ENCODE measurements around the gene PCDHA6. TPM values are rescaled to one million over a fixed set of nuclear protein-coding genes. Genes with fewer than 3 reads are reported as not detected.
"Not testable (repeated sequence)": the region's sequence is repeated elsewhere in the genome, so short reads cannot be mapped to it uniquely, and the experiment has no call there.

Gene PCDHA6, protein sequence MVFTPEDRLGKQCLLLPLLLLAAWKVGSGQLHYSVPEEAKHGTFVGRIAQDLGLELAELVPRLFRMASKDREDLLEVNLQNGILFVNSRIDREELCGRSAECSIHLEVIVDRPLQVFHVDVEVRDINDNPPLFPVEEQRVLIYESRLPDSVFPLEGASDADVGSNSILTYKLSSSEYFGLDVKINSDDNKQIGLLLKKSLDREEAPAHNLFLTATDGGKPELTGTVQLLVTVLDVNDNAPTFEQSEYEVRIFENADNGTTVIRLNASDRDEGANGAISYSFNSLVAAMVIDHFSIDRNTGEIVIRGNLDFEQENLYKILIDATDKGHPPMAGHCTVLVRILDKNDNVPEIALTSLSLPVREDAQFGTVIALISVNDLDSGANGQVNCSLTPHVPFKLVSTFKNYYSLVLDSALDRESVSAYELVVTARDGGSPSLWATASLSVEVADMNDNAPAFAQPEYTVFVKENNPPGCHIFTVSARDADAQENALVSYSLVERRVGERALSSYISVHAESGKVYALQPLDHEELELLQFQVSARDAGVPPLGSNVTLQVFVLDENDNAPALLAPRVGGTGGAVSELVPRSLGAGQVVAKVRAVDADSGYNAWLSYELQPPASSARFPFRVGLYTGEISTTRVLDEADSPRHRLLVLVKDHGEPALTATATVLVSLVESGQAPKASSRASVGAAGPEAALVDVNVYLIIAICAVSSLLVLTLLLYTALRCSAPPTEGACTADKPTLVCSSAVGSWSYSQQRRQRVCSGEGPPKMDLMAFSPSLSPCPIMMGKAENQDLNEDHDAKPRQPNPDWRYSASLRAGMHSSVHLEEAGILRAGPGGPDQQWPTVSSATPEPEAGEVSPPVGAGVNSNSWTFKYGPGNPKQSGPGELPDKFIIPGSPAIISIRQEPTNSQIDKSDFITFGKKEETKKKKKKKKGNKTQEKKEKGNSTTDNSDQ
- polyA plus RNA-seq (2013, experiment 1 of 2; ENCODE audit: insufficient read length) = not detected
- 0.10 TPM for polyA plus RNA-seq (2013, experiment 2 of 2; ENCODE audit: insufficient read length)

GRCh38 chr5:140827704-140828361, at the start of gene PCDHA6:
PCDHA6 (plus strand) TSS chr5:140827960; CDS start chr5:140828092, 132 bp downstream.
- no peak for DNase-seq

DNA sequence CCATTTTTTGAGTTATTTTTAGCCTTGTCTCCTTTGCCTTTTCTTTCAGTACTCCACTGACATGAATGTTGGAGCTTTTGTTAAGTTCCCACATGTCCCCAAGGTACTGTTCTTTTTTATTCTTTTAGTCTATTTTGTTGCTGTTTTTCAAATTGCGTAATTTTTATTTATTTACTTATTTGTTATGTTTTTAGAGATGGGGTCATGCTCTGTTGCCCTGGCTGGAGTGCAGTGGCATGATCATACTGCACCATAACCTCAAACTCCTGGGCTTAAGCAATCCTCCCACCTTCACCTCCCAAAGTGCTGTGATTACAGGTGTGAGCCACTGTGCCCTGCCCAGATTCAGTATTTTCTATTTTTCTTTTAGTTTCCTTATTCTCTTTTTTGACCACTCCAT, 47.2 kb upstream of the PCDHA6 start:
- DNase-seq = no peak

GRCh38 chr5:140785905-140786686, 41.7 kb upstream of the PCDHA6 start, which contains the start of gene PCDHA1:
PCDHA1 (plus strand) TSS chr5:140786140.
- no peak for DNase-seq

GRCh38 chr5:140787422-140787821, 40.3 kb upstream of the PCDHA6 start:
- DNase-seq = not testable (repeated sequence)

- not testable (repeated sequence) for DNase-seq
Observed at GRCh38 chr5:140787849-140788504, 39.8 kb upstream of the PCDHA6 start.

GRCh38 chr5:140791089-140791488, 36.7 kb upstream of the PCDHA6 start:
- DNase-seq = no peak

GRCh38 chr5:140794595-140795258, 33.0 kb upstream of the PCDHA6 start, which contains the start of gene PCDHA2:
PCDHA2 (plus strand) TSS chr5:140794852.
- no peak for DNase-seq

DNA sequence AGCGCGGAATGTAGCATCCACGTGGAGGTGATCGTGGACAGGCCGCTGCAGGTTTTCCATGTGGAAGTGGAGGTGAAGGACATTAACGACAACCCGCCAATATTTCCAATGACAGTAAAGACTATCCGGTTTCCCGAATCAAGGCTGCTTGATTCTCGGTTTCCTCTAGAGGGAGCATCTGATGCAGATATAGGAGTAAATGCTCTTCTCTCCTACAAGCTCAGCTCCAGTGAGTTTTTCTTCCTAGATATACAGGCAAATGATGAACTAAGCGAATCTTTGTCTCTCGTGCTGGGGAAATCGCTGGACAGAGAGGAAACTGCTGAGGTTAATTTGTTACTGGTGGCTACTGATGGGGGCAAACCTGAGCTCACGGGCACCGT, 32.5 kb upstream of the PCDHA6 start:
- no peak for DNase-seq

GRCh38 chr5:140796072-140796717, 31.6 kb upstream of the PCDHA6 start:
- DNase-seq = not testable (repeated sequence)

DNA sequence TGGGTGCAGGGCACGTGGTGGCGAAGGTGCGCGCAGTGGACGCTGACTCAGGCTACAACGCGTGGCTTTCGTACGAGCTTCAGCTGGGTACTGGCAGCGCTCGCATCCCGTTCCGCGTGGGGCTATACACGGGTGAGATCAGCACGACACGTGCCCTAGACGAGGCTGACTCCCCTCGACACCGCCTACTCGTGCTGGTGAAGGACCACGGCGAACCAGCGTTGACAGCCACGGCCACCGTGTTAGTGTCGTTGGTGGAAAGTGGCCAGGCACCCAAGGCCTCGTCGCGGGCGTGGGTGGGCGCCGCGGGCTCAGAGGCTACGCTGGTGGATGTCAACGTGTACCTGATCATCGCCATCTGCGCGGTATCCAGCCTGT, 31.1 kb upstream of the PCDHA6 start:
- no peak for DNase-seq

DNA sequence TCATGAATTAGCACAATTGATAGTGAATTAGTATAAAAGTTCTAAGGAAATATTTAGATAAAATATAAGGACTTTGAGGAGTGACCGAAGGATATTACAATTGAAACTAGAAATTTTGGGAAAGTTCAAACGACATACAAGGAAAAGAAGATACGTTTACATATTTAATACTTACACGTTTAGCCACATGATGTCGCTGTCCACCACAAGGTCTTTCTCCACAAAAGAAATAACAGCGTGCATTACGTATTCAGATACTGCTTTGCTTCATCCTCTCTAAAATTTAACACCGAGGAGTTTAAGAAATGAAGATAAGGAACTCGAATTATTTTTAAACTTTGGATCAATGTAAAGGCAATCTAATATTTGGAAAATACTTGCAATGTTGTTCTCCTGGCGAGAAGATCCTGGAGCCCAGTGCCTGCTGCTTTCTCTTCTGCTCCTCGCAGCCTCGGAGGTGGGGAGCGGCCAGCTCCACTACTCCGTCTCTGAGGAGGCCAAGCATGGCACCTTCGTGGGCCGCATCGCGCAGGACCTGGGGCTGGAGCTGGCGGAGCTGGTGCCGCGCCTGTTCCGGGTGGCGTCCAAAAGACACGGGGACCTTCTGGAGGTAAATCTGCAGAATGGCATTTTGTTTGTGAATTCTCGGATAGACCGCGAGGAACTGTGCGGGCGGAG, 26.8 kb upstream of the PCDHA6 start, which contains the start of gene PCDHA3:
Gene PCDHA3, plus strand, starts transcription at position 242 of the 678 bp plus-strand sequence.
- DNase-seq = no peak

- DNase-seq = no peak
Observed at GRCh38 chr5:140801494-140801841, 26.3 kb upstream of the PCDHA6 start.

- not testable (repeated sequence) for DNase-seq
Observed at GRCh38 chr5:140802381-140802780, 25.4 kb upstream of the PCDHA6 start.

DNA sequence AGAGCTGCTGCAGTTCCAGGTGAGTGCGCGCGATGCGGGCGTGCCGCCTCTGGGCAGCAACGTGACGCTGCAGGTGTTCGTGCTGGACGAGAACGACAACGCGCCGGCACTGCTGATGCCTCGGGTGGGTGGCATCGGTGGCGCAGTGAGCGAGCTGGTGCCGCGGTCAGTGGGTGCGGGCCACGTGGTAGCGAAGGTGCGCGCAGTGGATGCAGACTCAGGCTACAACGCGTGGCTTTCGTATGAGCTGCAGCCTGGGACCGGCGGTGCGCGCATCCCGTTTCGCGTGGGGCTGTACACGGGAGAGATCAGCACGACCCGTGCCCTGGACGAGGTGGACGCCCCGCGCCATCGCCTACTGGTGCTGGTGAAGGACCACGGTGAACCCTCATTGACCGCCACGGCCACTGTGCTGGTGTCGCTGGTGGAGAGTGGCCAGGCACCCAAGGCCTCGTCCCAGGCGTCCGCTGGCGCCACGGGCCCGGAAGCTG, 24.9 kb upstream of the PCDHA6 start:
- DNase-seq = no peak

DNA sequence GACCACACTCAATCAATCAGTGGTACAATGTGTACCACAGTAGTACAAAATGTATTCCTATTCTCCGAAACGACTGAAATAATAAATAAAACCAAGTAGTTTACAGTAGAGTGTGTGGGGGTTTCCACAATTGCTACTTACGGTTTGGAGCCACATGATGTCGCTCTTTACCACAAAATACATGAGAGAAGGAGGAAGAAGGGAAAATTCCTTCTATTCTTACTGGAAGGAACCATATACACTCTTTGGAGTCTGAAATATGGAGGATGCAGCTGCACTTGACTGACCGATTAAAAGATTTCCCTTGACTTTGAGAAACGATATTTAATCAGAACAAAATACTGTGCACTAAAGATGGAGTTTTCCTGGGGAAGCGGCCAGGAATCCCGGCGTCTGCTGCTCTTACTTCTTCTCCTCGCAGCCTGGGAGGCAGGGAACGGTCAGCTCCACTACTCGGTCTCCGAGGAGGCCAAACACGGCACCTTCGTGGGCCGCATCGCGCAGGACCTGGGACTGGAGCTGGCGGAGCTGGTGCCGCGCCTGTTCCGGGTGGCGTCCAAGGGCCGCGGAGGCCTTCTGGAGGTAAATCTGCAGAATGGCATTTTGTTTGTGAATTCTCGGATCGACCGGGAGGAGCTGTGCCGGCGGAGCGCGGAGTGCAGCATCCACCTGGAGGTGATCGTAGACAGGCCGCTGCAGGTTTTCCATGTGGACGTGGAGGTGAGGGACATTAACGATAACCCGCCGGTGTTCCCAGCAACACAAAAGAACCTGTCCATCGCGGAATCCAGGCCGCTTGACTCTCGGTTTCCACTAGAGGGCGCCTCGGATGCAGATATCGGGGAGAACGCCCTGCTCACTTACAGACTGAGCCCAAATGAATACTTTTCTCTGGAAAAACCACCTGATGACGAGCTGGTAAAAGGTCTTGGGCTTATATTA, 20.7 kb upstream of the PCDHA6 start, which contains the start of gene PCDHA4:
Gene PCDHA4, plus strand, starts transcription at position 235 of the 942 bp plus-strand sequence.
- no peak for DNase-seq

DNA sequence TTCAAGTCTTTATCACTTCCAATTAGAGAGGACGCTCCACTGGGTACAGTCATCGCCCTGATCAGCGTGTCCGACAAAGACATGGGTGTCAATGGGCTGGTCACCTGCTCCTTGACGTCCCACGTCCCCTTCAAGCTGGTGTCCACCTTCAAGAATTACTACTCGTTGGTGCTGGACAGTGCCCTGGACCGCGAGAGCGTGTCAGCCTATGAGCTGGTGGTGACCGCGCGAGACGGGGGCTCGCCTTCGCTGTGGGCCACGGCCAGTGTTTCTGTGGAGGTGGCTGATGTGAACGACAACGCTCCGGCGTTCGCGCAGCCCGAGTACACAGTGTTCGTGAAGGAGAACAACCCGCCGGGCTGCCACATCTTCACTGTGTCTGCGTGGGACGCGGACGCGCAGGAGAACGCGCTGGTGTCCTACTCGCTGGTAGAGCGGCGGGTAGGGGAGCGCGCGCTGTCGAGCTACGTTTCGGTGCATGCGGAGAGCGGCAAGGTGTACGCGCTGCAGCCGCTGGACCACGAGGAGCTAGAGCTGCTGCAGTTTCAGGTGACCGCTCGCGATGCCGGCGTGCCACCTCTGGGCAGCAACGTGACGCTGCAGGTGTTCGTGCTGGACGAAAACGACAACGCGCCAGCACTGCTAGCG, 19.4 kb upstream of the PCDHA6 start:
- not testable (repeated sequence) for DNase-seq

- no peak for DNase-seq
Observed at GRCh38 chr5:140808889-140809291, 18.9 kb upstream of the PCDHA6 start.
